H1 (cell line): ENCODE results near the gene TXNRD2. TPM values are rescaled to one million over a fixed set of nuclear protein-coding genes. Genes with fewer than 3 reads are reported as not detected.

Source experiments
- CTCF ChIA-PET: fragments of 300-600 bp; sonication (Branson Sonifier 250); formaldehyde crosslinking; loops from one replicate; lab custom pipeline; 2021; ENCODE audit not compliant: partially characterized antibody; lab: Charles Lee
- POLR2A ChIA-PET: fragments of 300-600 bp; sonication (Branson Sonifier 250); formaldehyde crosslinking; loops from one replicate; lab custom pipeline; 2021; ENCODE audit warnings: inconsistent platforms; ENCODE audit not compliant: partially characterized antibody; lab: Charles Lee
- DNase-seq, 2 experiments: peaks; one replicate each; pipeline versions ENCODE4 v3.0.0 to v3.0.0-alpha.2; 2010 to 2022; ENCODE audit warnings: low spot score in 2 of 2, low read depth in 1 of 2, mixed read lengths in 1 of 2
- FAIRE-seq: peaks from 2 replicates; lab custom pipeline; 2011; peaks lifted over from hg19 to GRCh38; lab: Jason Lieb, UNC
- H2AFZ ChIP-seq: 2 replicates; pipeline ENCODE4 v1.8.1; 2012; ENCODE audit warnings: low read length, inconsistent platforms
- H2AK5ac ChIP-seq: 2 replicates; pipeline ENCODE4 v1.6.1; 2013; ENCODE audit warnings: low read depth, low read length
- H2BK120ac ChIP-seq: replicated peaks from 2 replicates; pipeline ENCODE3; 2013; ENCODE audit warnings: low read depth, low read length, inconsistent platforms
- H2BK12ac ChIP-seq: 2 replicates; pipeline ENCODE4 v1.6.1; 2013; ENCODE audit warnings: low read depth, low read length
- H2BK15ac ChIP-seq: 2 replicates; pipeline ENCODE4 v1.6.1; 2013; ENCODE audit warnings: low read length
- H2BK20ac ChIP-seq: 2 replicates; pipeline ENCODE4 v1.6.1; 2013; ENCODE audit warnings: low read length
- H2BK5ac ChIP-seq: 2 replicates; pipeline ENCODE4 v1.6.1; 2013; ENCODE audit warnings: low read depth, low read length
- H3K14ac ChIP-seq: 2 replicates; pipeline ENCODE4 v1.6.1; 2013; ENCODE audit warnings: inconsistent platforms; ENCODE audit not compliant: insufficient read length
- H3K18ac ChIP-seq: 2 replicates; pipeline ENCODE4 v1.6.1; 2013; ENCODE audit warnings: low read length; ENCODE audit errors: extremely low read depth
- H3K23ac ChIP-seq: 2 replicates; pipeline ENCODE4 v1.6.1; 2013; ENCODE audit warnings: inconsistent platforms; ENCODE audit not compliant: insufficient read length
- H3K23me2 ChIP-seq: 2 replicates; pipeline ENCODE4 v1.6.1; 2013; ENCODE audit warnings: low read depth, low read length
- H3K27ac ChIP-seq: 2 replicates; pipeline ENCODE4 v1.6.1; 2011; ENCODE audit warnings: low read depth, low read length, inconsistent platforms
- H3K27me3 ChIP-seq, 4 experiments: replicated peaks in 1 of 4; 1 replicate in 1 of 4; 2 replicates in 3 of 4; pipeline versions ENCODE4 v1.6.1 to v1.8.1; 2011 to 2013; ENCODE audit warnings: low read length in 3 of 4, mild to moderate bottlenecking in 3 of 4, inconsistent platforms in 2 of 4, mixed read lengths in 2 of 4, moderate library complexity in 1 of 4; ENCODE audit not compliant: control insufficient read depth in 3 of 4, insufficient read depth in 3 of 4; ENCODE audit errors: extremely low read depth in 1 of 4
- H3K36me3 ChIP-seq, 4 experiments: 2 replicates each; pipeline versions ENCODE4 v1.6.1 to v1.8.1; 2011 to 2013; ENCODE audit warnings: mild to moderate bottlenecking in 4 of 4, low read length in 3 of 4, moderate library complexity in 2 of 4, control low read depth in 1 of 4, inconsistent platforms in 1 of 4; ENCODE audit not compliant: insufficient read depth in 4 of 4, control insufficient read depth in 2 of 4
- H3K4ac ChIP-seq: replicated peaks from 2 replicates; pipeline ENCODE3; 2013; ENCODE audit warnings: low read length, low read depth, mixed read lengths, inconsistent platforms; ENCODE audit not compliant: insufficient read length
- H3K4me1 ChIP-seq, 4 experiments: replicated peaks in 1 of 4; 1 replicate in 1 of 4; 2 replicates in 3 of 4; pipeline versions ENCODE4 v1.6.1 to v1.8.1; 2011 to 2013; ENCODE audit warnings: low read length in 3 of 4, inconsistent platforms in 2 of 4, mixed read lengths in 1 of 4; ENCODE audit not compliant: insufficient read depth in 4 of 4, control insufficient read depth in 3 of 4
- H3K4me2 ChIP-seq, 2 experiments: 2 replicates each; pipeline versions ENCODE4 v1.6.1 to v1.8.1; 2011 to 2013; ENCODE audit warnings: low read depth in 2 of 2, low read length in 2 of 2, control low read depth in 1 of 2, inconsistent platforms in 1 of 2, mild to moderate bottlenecking in 1 of 2; ENCODE audit not compliant: insufficient read depth in 1 of 2
- H3K4me3 ChIP-seq, 4 experiments: fragments of 200-600, 300-600 bp in 1 of 4; sonication (generic), shearing (Covaris generic), sonication (Bioruptor Twin) in 1 of 4; 2 replicates each; pipeline versions ENCODE4 v1.5.1 to v1.8.1; 2011 to 2016; ENCODE audit warnings: low read length in 4 of 4, low read depth in 3 of 4, control low read depth in 2 of 4, inconsistent platforms in 2 of 4, mild to moderate bottlenecking in 2 of 4, mixed read lengths in 1 of 4, moderate library complexity in 1 of 4; ENCODE audit not compliant: insufficient read depth in 2 of 4; ENCODE audit errors: extremely low read depth in 1 of 4
- H3K56ac ChIP-seq: replicated peaks from 2 replicates; pipeline ENCODE3; 2013; ENCODE audit warnings: low read depth, mild to moderate bottlenecking, mixed read lengths, low read length, inconsistent platforms; ENCODE audit not compliant: insufficient read length
- H3K79me1 ChIP-seq: 2 replicates; pipeline ENCODE4 v1.6.1; 2013; ENCODE audit warnings: low read depth, low read length, control low read depth
- H3K79me2 ChIP-seq, 2 experiments: 2 replicates each; pipeline versions ENCODE4 v1.6.1 to v1.8.1; 2012 to 2013; ENCODE audit warnings: low read length in 2 of 2, mild to moderate bottlenecking in 2 of 2, inconsistent platforms in 1 of 2; ENCODE audit not compliant: insufficient read depth in 2 of 2, control insufficient read depth in 1 of 2
- H3K9ac ChIP-seq, 4 experiments: replicated peaks in 1 of 4; 1 replicate in 1 of 4; 2 replicates in 3 of 4; pipeline versions ENCODE4 v1.6.1 to v1.8.1; 2011 to 2013; ENCODE audit warnings: low read depth in 3 of 4, low read length in 3 of 4, control low read depth in 2 of 4, mild to moderate bottlenecking in 2 of 4, moderate library complexity in 2 of 4, inconsistent platforms in 1 of 4; ENCODE audit errors: extremely low read depth in 1 of 4
- H3K9me3 ChIP-seq, 2 experiments: 2 replicates each; pipeline versions ENCODE4 v1.6.1 to v1.8.1; 2012 to 2013; ENCODE audit warnings: mild to moderate bottlenecking in 2 of 2, moderate library complexity in 2 of 2, control low read depth in 1 of 2, inconsistent platforms in 1 of 2, low read depth in 1 of 2, low read length in 1 of 2, mixed read lengths in 1 of 2; ENCODE audit not compliant: insufficient read depth in 2 of 2
- H4K20me1 ChIP-seq, 2 experiments: replicated peaks in 1 of 2; 2 replicates each; pipeline versions ENCODE3 to v1.8.1; 2011 to 2013; ENCODE audit warnings: inconsistent platforms in 2 of 2, low read length in 2 of 2, mild to moderate bottlenecking in 1 of 2; ENCODE audit not compliant: insufficient read depth in 2 of 2, control insufficient read depth in 1 of 2
- H4K5ac ChIP-seq: 2 replicates; pipeline ENCODE4 v1.6.1; 2013; ENCODE audit warnings: low read length, low read depth, mixed read lengths, inconsistent platforms; ENCODE audit not compliant: insufficient read length
- H4K8ac ChIP-seq: 2 replicates; pipeline ENCODE4 v1.8.0; 2013; ENCODE audit warnings: mild to moderate bottlenecking, moderate library complexity, low read length, inconsistent platforms; ENCODE audit not compliant: insufficient read depth; ENCODE audit errors: extremely low read depth
- H4K91ac ChIP-seq: replicated peaks from 2 replicates; pipeline ENCODE3; 2013; ENCODE audit warnings: low read length, mixed read lengths, inconsistent platforms; ENCODE audit not compliant: insufficient read length
- BACH1 ChIP-seq: IDR thresholded peaks from 2 replicates; pipeline ENCODE4 v1.6.1; 2012; ENCODE audit warnings: low read length, improper control_type of control experiment
- BRCA1 ChIP-seq: IDR thresholded peaks from 2 replicates; pipeline ENCODE4 v1.6.1; 2012; ENCODE audit warnings: low read depth, low read length, improper control_type of control experiment
- CHD2 ChIP-seq: IDR thresholded peaks from 2 replicates; pipeline ENCODE4 v1.6.1; 2012; ENCODE audit warnings: low read length, improper control_type of control experiment
- CREB1 ChIP-seq: IDR thresholded peaks from 2 replicates; pipeline ENCODE4 v1.6.1; 2012; ENCODE audit warnings: inconsistent platforms
- GABPA ChIP-seq: IDR thresholded peaks from 2 replicates; pipeline ENCODE4 v1.6.1; 2011; ENCODE audit warnings: mild to moderate bottlenecking, low read length, moderate library complexity, borderline replicate concordance; ENCODE audit not compliant: insufficient read depth
- KDM1A ChIP-seq: fragments of 200-600, 300-600 bp; sonication (generic); IDR thresholded peaks from 2 replicates; pipeline ENCODE4 v1.7.1; 2016; ENCODE audit warnings: mild to moderate bottlenecking, low read length, borderline replicate concordance
- RXRA ChIP-seq: IDR thresholded peaks from 2 replicates; pipeline ENCODE4 v1.6.1; 2011; ENCODE audit warnings: low read depth, mild to moderate bottlenecking, low read length, moderate library complexity; ENCODE audit not compliant: insufficient read depth
- SP2 ChIP-seq: IDR thresholded peaks from 2 replicates; pipeline ENCODE4 v1.6.1; 2012; ENCODE audit warnings: mild to moderate bottlenecking, low read length, inconsistent platforms
- SP4 ChIP-seq: IDR thresholded peaks from 2 replicates; pipeline ENCODE4 v1.6.1; 2012; ENCODE audit warnings: low read length, inconsistent platforms
- SUZ12 ChIP-seq: fragments of 200-600 bp; sonication (generic); IDR thresholded peaks from 2 replicates; pipeline ENCODE4 v1.6.1; 2012; ENCODE audit warnings: mild to moderate bottlenecking, inconsistent platforms, low read length, moderate library complexity, mixed read lengths
- TAF1 ChIP-seq: IDR thresholded peaks from 2 replicates; pipeline ENCODE4 v1.6.1; 2011; ENCODE audit warnings: mild to moderate bottlenecking, low read depth, low read length
- TAF7 ChIP-seq: optimal IDR thresholded peaks from 2 replicates; pipeline ENCODE3; 2011; ENCODE audit warnings: low read depth, mild to moderate bottlenecking, inconsistent platforms, low read length, moderate library complexity, borderline replicate concordance
- TBP ChIP-seq: IDR thresholded peaks from 2 replicates; pipeline ENCODE4 v1.6.1; 2011; ENCODE audit warnings: low read depth, low read length, improper control_type of control experiment
- TEAD4 ChIP-seq: IDR thresholded peaks from 2 replicates; pipeline ENCODE4 v1.6.1; 2012; ENCODE audit warnings: low read depth, low read length, inconsistent platforms, mixed read lengths
- WGBS, 2 experiments: shearing (Covaris generic) in 1 of 2; methylation state at CpG; one replicate each; pipeline versions ENCODE4 v1.1.6 to v1.1.7; 2013 to 2015; ENCODE audit warnings: low lambda C conversion rate in 2 of 2, mixed read lengths in 2 of 2, inconsistent platforms in 1 of 2, low coverage in 1 of 2, missing lambda C conversion rate in 1 of 2; ENCODE audit not compliant: insufficient replicate concordance in 2 of 2, insufficient coverage in 1 of 2, insufficient read length in 1 of 2; ENCODE audit errors: extremely low coverage in 1 of 2, missing lambda C conversion rate in 1 of 2; 5-methylcytosine and 5-hydroxymethylcytosine counted together
- polyA plus RNA-seq, 7 experiments: library from polyadenylated mRNA; depleted of rRNA in 3 of 7; stranded (reverse) in 5 of 7; unstranded in 2 of 7; fragments of >200 nt in 5 of 7; fragments of 200-250 nt in 2 of 7; gene quantifications; 1 replicate in 5 of 7; 2 replicates in 1 of 7; 4 replicates in 1 of 7; pipeline versions ENCODE4 v1.2.1 to v1.2.3, GENCODE V29; 2011 to 2013; ENCODE audit warnings: missing spikeins in 2 of 7, mixed read lengths in 2 of 7
- total RNA-seq: library from RNA; stranded (reverse); fragmentation: NEBNext Ultra II Directional; extraction: Animal tissue kit (Norgen Biotek cat#: 25700); gene quantifications from 2 replicates; pipeline ENCODE4 v1.2.1, GENCODE V29; 2021

Gene TXNRD2
- total and polyA plus RNA-seq, 2 of the 8 experiments (the other 6 are each of a cell fraction or from before 2014, with no cell fraction given) = 14.8 to 21.9 TPM

DNA sequence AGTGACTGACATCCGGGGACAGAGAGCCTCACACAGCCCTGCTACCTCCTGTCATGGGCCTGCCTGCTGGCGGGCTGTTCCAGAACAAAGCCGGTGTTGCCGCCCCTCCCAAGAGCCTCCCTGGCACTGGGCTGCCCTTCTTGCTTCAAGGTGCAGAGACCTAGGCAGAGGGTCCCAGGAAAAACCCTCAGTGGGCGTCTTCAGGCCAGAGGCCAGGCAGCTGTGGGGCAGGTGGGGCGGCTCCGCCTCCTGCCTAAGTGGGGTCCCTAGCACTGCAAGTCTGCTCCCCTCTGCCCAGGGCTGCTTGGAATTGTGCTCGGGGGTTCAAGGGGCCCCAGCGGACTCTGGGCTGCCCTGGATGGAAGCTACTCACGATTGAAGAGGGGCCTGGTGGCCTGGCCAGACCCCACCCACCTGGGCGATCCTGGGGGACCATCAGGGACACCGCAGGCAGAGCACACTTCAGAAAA, 66.5 kb downstream of the TXNRD2 start:
- no peak for TF ChIP-seq SP2
- TF ChIP-seq TEAD4 = no peak
- TF ChIP-seq KDM1A = no peak
- no peak for TF ChIP-seq TAF7
- TF ChIP-seq CHD2 = no peak
- no peak for TF ChIP-seq GABPA
- no peak for TF ChIP-seq SUZ12
- TF ChIP-seq BRCA1 = no peak
- no peak for TF ChIP-seq TAF1
- TF ChIP-seq SP4 = no peak
- no peak for TF ChIP-seq RXRA
- TF ChIP-seq TBP = no peak
- TF ChIP-seq CREB1 = no peak
- TF ChIP-seq BACH1 = no peak
- peaks cover 0 to 7% (median 4%) of the 10 kb centered on the region in 4 experiments; a peak in 4 of 7 replicates for H3K4me1 ChIP-seq
- H3K4me2 ChIP-seq = no peak overlapping the region
- H3K23ac ChIP-seq = no peak overlapping the region
- FAIRE-seq = no peak
- H2BK120ac ChIP-seq = no peak overlapping the region
- H3K9ac ChIP-seq = no peak overlapping the region
- POLR2A ChIA-PET = interaction anchor here (0.7 to 0.9 kb wide), 2 partner anchors 17 to 26 kb away, joined by 3 read pairs; no protein-coding TSS in a partner anchor
- H4K91ac ChIP-seq = no peak overlapping the region
- H2AFZ ChIP-seq = no peak overlapping the region
- CTCF ChIA-PET = interaction anchor here (0.6 to 2.6 kb wide), 5 partner anchors 10 to 1800 kb away, joined by 3 to 7 read pairs (median 5); no protein-coding TSS in a partner anchor
- no peaks in the 10 kb centered on the region for H4K20me1 ChIP-seq
- H2BK20ac ChIP-seq = no peak overlapping the region
- H4K8ac ChIP-seq = no peak overlapping the region
- no peaks in the 10 kb centered on the region for H3K79me2 ChIP-seq
- no peaks in the 10 kb centered on the region for H3K27me3 ChIP-seq
- H3K36me3 ChIP-seq = 0 out of 8 replicates have a peak, but pooled peaks cover 0 to 2% (median 0%) of the 10 kb centered on the region in 4 experiments
- no peak overlapping the region for H2BK15ac ChIP-seq
- H3K4ac ChIP-seq = no peak overlapping the region
- H2BK5ac ChIP-seq = 0 out of 2 replicates have a peak overlapping the region, but pooled peaks have one; percentile 52
- H4K5ac ChIP-seq = no peak overlapping the region
- 81% methylated on average over 12 of the region's 12 CpGs; no CpG with 5 or more reads in 1 of the 2 experiments for WGBS, 2 experiments
- no peak overlapping the region for H3K14ac ChIP-seq
- no peak overlapping the region for H3K4me3 ChIP-seq
- H3K79me1 ChIP-seq = no peaks in the 10 kb centered on the region; the same call in 1 of the 2 replicates
- no peaks in the 10 kb centered on the region for H3K23me2 ChIP-seq
- H3K56ac ChIP-seq = no peak overlapping the region
- no peak overlapping the region for H3K27ac ChIP-seq
- no peak overlapping the region for H2AK5ac ChIP-seq
- no peak overlapping the region for H2BK12ac ChIP-seq
- no peak overlapping the region for H3K18ac ChIP-seq
- H3K9me3 ChIP-seq = no peaks in the 10 kb centered on the region
- DNase-seq = no peak
